GM12801 (cell line): Measurements from ENCODE around the gene CST9L.

Source experiments
- TF ChIP-seq, protein P1 (sequence below): IDR thresholded peaks from one replicate; pipeline ENCODE4 v1.5.1; 2011; ENCODE audit warnings: control low read depth; ENCODE audit not compliant: insufficient read length; ENCODE audit errors: extremely low read depth

The CST9L gene

DNA sequence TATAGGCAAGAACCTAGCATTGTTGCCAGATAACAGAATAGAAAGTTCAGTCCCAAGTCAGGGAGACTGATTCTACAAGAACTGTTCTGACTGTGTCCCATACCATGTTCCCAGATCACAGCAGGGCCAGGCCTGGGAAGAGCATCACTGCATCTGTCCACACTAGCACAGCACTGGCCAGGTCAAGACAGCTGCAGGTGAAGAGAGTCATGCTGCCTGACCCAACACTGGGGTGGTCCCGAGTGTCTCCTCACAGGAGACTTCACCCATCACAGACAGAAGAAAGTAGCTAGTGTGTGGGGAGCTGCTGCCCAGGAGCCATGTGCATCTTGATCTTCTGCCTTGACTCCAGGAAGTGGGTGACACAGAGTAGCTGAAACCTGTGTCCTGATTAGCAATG is 1.3 kb upstream of the CST9L start:
- TF ChIP-seq, protein P1, sequence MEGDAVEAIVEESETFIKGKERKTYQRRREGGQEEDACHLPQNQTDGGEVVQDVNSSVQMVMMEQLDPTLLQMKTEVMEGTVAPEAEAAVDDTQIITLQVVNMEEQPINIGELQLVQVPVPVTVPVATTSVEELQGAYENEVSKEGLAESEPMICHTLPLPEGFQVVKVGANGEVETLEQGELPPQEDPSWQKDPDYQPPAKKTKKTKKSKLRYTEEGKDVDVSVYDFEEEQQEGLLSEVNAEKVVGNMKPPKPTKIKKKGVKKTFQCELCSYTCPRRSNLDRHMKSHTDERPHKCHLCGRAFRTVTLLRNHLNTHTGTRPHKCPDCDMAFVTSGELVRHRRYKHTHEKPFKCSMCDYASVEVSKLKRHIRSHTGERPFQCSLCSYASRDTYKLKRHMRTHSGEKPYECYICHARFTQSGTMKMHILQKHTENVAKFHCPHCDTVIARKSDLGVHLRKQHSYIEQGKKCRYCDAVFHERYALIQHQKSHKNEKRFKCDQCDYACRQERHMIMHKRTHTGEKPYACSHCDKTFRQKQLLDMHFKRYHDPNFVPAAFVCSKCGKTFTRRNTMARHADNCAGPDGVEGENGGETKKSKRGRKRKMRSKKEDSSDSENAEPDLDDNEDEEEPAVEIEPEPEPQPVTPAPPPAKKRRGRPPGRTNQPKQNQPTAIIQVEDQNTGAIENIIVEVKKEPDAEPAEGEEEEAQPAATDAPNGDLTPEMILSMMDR, result no peak

DNA sequence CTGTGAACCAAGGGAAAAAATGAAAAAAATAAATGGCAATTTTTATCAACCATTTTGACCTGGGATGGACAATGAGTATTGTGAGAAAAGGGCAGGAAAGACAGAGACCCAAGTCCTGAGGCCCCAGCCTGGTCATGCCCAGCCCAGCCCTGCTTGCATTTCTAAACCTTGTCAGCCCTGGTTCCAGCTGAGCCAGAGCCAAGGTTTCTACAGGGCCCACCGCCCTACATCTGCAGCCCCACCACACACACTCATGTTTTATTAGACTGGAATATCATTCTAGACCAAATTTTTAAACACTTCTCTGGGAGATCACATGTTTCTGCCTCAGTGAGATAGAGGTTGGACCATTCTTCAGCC is 667 bp upstream of the CST9L start:
- TF ChIP-seq, protein P1, result no peak

DNA sequence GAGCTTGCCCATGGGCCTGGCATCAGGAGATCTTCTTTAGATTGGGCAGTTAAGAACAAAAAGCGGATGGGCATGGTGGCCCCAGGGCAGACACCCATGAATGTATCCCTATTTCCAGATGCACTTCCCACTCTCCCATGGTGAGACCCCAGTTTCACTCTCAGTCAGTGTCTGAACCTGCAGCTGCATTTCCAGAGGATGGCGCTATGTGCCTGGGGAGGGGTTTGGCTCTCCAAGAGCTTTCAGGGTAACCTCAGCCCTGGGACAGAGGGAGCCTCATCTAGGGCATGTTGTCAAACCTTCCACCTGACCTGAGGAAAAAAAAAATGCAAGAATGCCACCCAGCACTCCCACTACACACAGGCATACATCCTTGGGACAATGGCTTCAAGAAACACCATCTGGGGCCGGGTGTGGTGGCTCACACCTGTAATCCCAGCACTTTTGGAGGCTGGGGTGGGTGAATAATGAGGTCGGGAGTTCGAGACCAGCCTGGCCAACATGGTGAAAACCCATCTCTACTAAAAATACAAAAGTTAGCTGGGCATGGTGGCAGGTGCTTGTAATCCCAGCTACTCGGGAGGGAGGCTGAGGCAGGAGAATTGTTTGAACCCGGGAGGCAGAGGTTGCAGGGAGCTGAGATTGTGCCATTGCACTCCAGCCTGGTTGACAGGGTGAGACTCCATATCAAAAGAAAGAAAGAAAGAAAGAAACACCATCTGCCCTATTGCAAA is 1.9 kb downstream of the CST9L start:
- TF ChIP-seq, protein P1, result no peak

- TF ChIP-seq, protein P1, result no peak
These were observed 2.7 kb downstream of the CST9L start for GRCh38 chr20:23565503-23566045.

GRCh38 chr20:23564927-23565326 is 3.4 kb downstream of the CST9L start:
- TF ChIP-seq, protein P1, result no peak

- TF ChIP-seq, protein P1, result no peak
These were observed 5.5 kb downstream of the CST9L start for GRCh38 chr20:23562721-23563342.

GRCh38 chr20:23554401-23554800 is 13.9 kb downstream of the CST9L start:
- TF ChIP-seq, protein P1, result no peak
